Endodermal cell (in vitro differentiated cells): ENCODE results near the gene FCGBP. TPM values are rescaled to one million over a fixed set of nuclear protein-coding genes. Genes with fewer than 3 reads are reported as not detected.

Experiments used
- DNase-seq: peaks from one replicate; pipeline ENCODE4 v3.0.0-alpha.2; 2017
- H3K27ac ChIP-seq: 2 replicates; pipeline ENCODE4 v1.5.1; 2013; ENCODE audit warnings: mild to moderate bottlenecking, low read depth, low read length, moderate library complexity
- H3K27me3 ChIP-seq: 2 replicates; pipeline ENCODE4 v1.6.1; 2013; ENCODE audit warnings: mild to moderate bottlenecking, low read length, moderate library complexity; ENCODE audit not compliant: insufficient read depth, control insufficient read depth, poor library complexity, severe bottlenecking
- H3K36me3 ChIP-seq: 2 replicates; pipeline ENCODE4 v1.7.0; 2013; ENCODE audit warnings: mild to moderate bottlenecking, low read length, moderate library complexity; ENCODE audit not compliant: control insufficient read depth, insufficient read depth
- H3K4me1 ChIP-seq: one replicate; pipeline ENCODE4 v1.7.0; 2013; ENCODE audit warnings: low read length; ENCODE audit not compliant: control insufficient read depth, insufficient read depth
- H3K4me3 ChIP-seq: 2 replicates; pipeline ENCODE4 v1.5.1; 2013; ENCODE audit warnings: mild to moderate bottlenecking, low read length, moderate library complexity
- H3K9ac ChIP-seq: 2 replicates; pipeline ENCODE4 v1.6.1; 2013; ENCODE audit warnings: mild to moderate bottlenecking, low read length, moderate library complexity; ENCODE audit not compliant: poor library complexity, severe bottlenecking; ENCODE audit errors: extremely low read depth
- H3K9me3 ChIP-seq: 2 replicates; pipeline ENCODE4 v1.6.1; 2013; ENCODE audit warnings: mild to moderate bottlenecking, low read length, moderate library complexity; ENCODE audit not compliant: control insufficient read depth
- H3K27ac Mint-ChIP-seq: 2 replicates; pipeline ENCODE4 v1.8.0; 2020; ENCODE audit warnings: mixed read lengths
- H3K27me3 Mint-ChIP-seq: 2 replicates; pipeline ENCODE4 v1.8.0; 2021; ENCODE audit warnings: mild to moderate bottlenecking, mixed read lengths; ENCODE audit not compliant: insufficient read depth
- H3K36me3 Mint-ChIP-seq: 2 replicates; pipeline ENCODE4 v1.8.0; 2020; ENCODE audit warnings: low read depth, mixed read lengths
- H3K4me1 Mint-ChIP-seq: 2 replicates; pipeline ENCODE4 v1.8.0; 2020; ENCODE audit warnings: mixed read lengths
- H3K4me3 Mint-ChIP-seq: 2 replicates; pipeline ENCODE4 v1.8.0; 2020; ENCODE audit warnings: mild to moderate bottlenecking, moderate library complexity, mixed read lengths
- H3K9me3 Mint-ChIP-seq: 2 replicates; pipeline ENCODE4 v1.8.0; 2020; ENCODE audit warnings: mild to moderate bottlenecking, mixed read lengths
- CTCF ChIP-seq: fragments of 200-600 bp; sonication (generic); conservative IDR thresholded peaks from 2 replicates; pipeline ENCODE4 v1.5.0; 2021; ENCODE audit warnings: antibody characterized with exemption, mild to moderate bottlenecking
- WGBS, 2 experiments: methylation state at CpG; one replicate each; pipeline versions ENCODE4 v1.1.5 to v1.1.7; 2013; ENCODE audit warnings: missing lambda C conversion rate in 2 of 2, mixed read lengths in 1 of 2; ENCODE audit not compliant: insufficient coverage in 1 of 2, insufficient read length in 1 of 2; 5-methylcytosine and 5-hydroxymethylcytosine counted together
- total RNA-seq, 2 donors: library from RNA; stranded (reverse); fragmentation: NEBNext Ultra II Directional in 1 of 2; extraction: Animal tissue kit (Norgen Biotek cat#: 25700) in 1 of 2; gene quantifications; 2 replicates in 1 of 2; 3 replicates in 1 of 2; pipeline ENCODE4 v1.2.1, GENCODE V29; 2021

The FCGBP gene
- total RNA-seq, 2 donors from 2014 or later = 0.29 to 0.62 TPM

GRCh38 chr19:39919976-39920375 lies 14.5 kb downstream of the FCGBP start:
- Histone ChIP-seq H3K27me3 (no peaks in the 10 kb centered on the region), H3K36me3 (no peaks in the 10 kb centered on the region), H3K4me1 (no peaks in the 10 kb centered on the region), H3K9ac (no peak overlapping the region), H3K4me3 (no peak overlapping the region), H3K27ac (no peak overlapping the region), H3K9me3 (no peaks in the 10 kb centered on the region)
- H3K4me1 Mint-ChIP-seq = no peaks in the 10 kb centered on the region
- no peak for DNase-seq
- H3K27me3 Mint-ChIP-seq = peaks cover 5% of the 10 kb centered on the region
- no peak for TF ChIP-seq CTCF
- no peaks in the 10 kb centered on the region for H3K9me3 Mint-ChIP-seq
- no peaks in the 10 kb centered on the region for H3K36me3 Mint-ChIP-seq
- H3K4me3 Mint-ChIP-seq = no peak overlapping the region
- H3K27ac Mint-ChIP-seq = no peak overlapping the region
- 89 to 95% methylated on average over 5 to 6 of the region's 6 CpGs for WGBS, 2 experiments

GRCh38 chr19:39918183-39918651 lies 16.2 kb downstream of the FCGBP start:
- Histone ChIP-seq H3K9me3 (no peaks in the 10 kb centered on the region), H3K4me1 (no peaks in the 10 kb centered on the region), H3K4me3 (no peak overlapping the region), H3K36me3 (no peaks in the 10 kb centered on the region), H3K9ac (no peak overlapping the region), H3K27me3 (no peaks in the 10 kb centered on the region), H3K27ac (no peak overlapping the region)
- H3K27me3 Mint-ChIP-seq = peaks cover 5% of the 10 kb centered on the region
- no peaks in the 10 kb centered on the region for H3K36me3 Mint-ChIP-seq
- peak; percentile 31 for DNase-seq
- WGBS, 2 experiments = 94 to 98% methylated on average over 19 to 20 of the region's 20 CpGs
- no peak overlapping the region for H3K27ac Mint-ChIP-seq
- H3K4me3 Mint-ChIP-seq = no peak overlapping the region
- TF ChIP-seq CTCF = no peak
- no peaks in the 10 kb centered on the region for H3K9me3 Mint-ChIP-seq
- H3K4me1 Mint-ChIP-seq = no peaks in the 10 kb centered on the region

GRCh38 chr19:39917561-39918182 lies 16.8 kb downstream of the FCGBP start:
- 89 to 90% methylated on average over 5 to 9 of the region's 9 CpGs for WGBS, 2 experiments
- Histone ChIP-seq H3K4me1 (no peaks in the 10 kb centered on the region), H3K9me3 (no peaks in the 10 kb centered on the region), H3K27ac (no peak overlapping the region), H3K27me3 (no peaks in the 10 kb centered on the region), H3K36me3 (no peaks in the 10 kb centered on the region), H3K4me3 (no peak overlapping the region), H3K9ac (no peak overlapping the region)
- Mint-ChIP-seq H3K27ac (no peak overlapping the region), H3K4me3 (no peak overlapping the region), H3K27me3 (peaks cover 5% of the 10 kb centered on the region), H3K36me3 (no peaks in the 10 kb centered on the region), H3K4me1 (no peaks in the 10 kb centered on the region), H3K9me3 (no peaks in the 10 kb centered on the region)
- peak; percentile 36 for DNase-seq
- TF ChIP-seq CTCF = no peak
